Stimulated activated CD4-positive, alpha-beta T cell treated with anti-CD3 and anti-CD28 coated beads, Interleukin-15, amount 100 ng/mL, for 48 hours (primary cell): ENCODE data around the gene EIF5AL1.
"Not testable (repeated sequence)": the region's sequence is repeated elsewhere in the genome, so short reads cannot be mapped to it uniquely, and the experiment has no call there.

Experiments used
- DNase-seq, 2 donors: peaks; one replicate each; pipeline ENCODE4 v3.0.0-alpha.2; 2020; ENCODE audit warnings: low read depth in 2 of 2

EIF5AL1 gene

GRCh38 chr10:79555354-79556309 lies 43.3 kb downstream of the EIF5AL1 start:
- DNase-seq = no peak

GRCh38 chr10:79556961-79557360 lies 44.6 kb downstream of the EIF5AL1 start:
- not testable (repeated sequence) for DNase-seq

- DNase-seq = no peak
These were observed 47.4 kb downstream of the EIF5AL1 start for GRCh38 chr10:79559726-79560125.

- no peak for DNase-seq
These were observed 47.9 kb downstream of the EIF5AL1 start, which contains the start of gene SFTPA2 for GRCh38 chr10:79560160-79560709. Gene SFTPA2 (minus strand): TSS chr10:79560407. CDS start chr10:79559483, 924 bp downstream.

GRCh38 chr10:79561257-79561656 lies 48.9 kb downstream of the EIF5AL1 start:
- no peak for DNase-seq

GRCh38 chr10:79562135-79562756 lies 49.9 kb downstream of the EIF5AL1 start:
- peak; percentile 38 to 56 for DNase-seq

GRCh38 chr10:79563426-79563825 lies 51.1 kb downstream of the EIF5AL1 start:
- no peak for DNase-seq
